ENCODE results near the gene KIF26B.

KIF26B gene

GRCh38 chr1:245571815-245572294 is 417.1 kb downstream of the KIF26B start:
- no peaks in the 10 kb centered on the region for H3K36me3 ChIP-seq
- H3K9me3 ChIP-seq (ENCODE audit: severe bottlenecking): no peaks in the 10 kb centered on the region
- H3K27ac ChIP-seq: no peak overlapping the region; the same call in 1 of the 2 replicates
- DNase-seq: peak; percentile 35
- no peaks in the 10 kb centered on the region for H3K27me3 ChIP-seq (ENCODE audit: insufficient read depth, low read depth, severe bottlenecking)
- H3K4me3 ChIP-seq (ENCODE audit: low read depth, low read length): no peak overlapping the region
- TF ChIP-seq CTCF (IDR thresholded peaks at IDR 0.05; ENCODE audit: low read depth, low read length): no peak

GRCh38 chr1:245572709-245573108 is 417.9 kb downstream of the KIF26B start:
- no peak for TF ChIP-seq CTCF (IDR thresholded peaks at IDR 0.05; ENCODE audit: low read depth, low read length)
- no peak for DNase-seq
- H3K27ac ChIP-seq: no peak overlapping the region
- no peaks in the 10 kb centered on the region for H3K36me3 ChIP-seq
- no peaks in the 10 kb centered on the region for H3K27me3 ChIP-seq (ENCODE audit: insufficient read depth, low read depth, severe bottlenecking)
- H3K9me3 ChIP-seq (ENCODE audit: severe bottlenecking): no peaks in the 10 kb centered on the region
- H3K4me3 ChIP-seq (ENCODE audit: low read depth, low read length): no peak overlapping the region

GRCh38 chr1:245575710-245576109 is 420.9 kb downstream of the KIF26B start:
- no peak overlapping the region for H3K27ac ChIP-seq
- DNase-seq: no peak
- no peaks in the 10 kb centered on the region for H3K36me3 ChIP-seq
- TF ChIP-seq CTCF (IDR thresholded peaks at IDR 0.05; ENCODE audit: low read depth, low read length): no peak
- H3K27me3 ChIP-seq (ENCODE audit: insufficient read depth, low read depth, severe bottlenecking): peaks cover 6% of the 10 kb centered on the region
- no peaks in the 10 kb centered on the region for H3K9me3 ChIP-seq (ENCODE audit: severe bottlenecking)
- no peak overlapping the region for H3K4me3 ChIP-seq (ENCODE audit: low read depth, low read length)

GRCh38 chr1:245576323-245576722 is 421.5 kb downstream of the KIF26B start:
- H3K9me3 ChIP-seq (ENCODE audit: severe bottlenecking): no peaks in the 10 kb centered on the region
- H3K27me3 ChIP-seq (ENCODE audit: insufficient read depth, low read depth, severe bottlenecking): peaks cover 6% of the 10 kb centered on the region
- H3K27ac ChIP-seq: no peak overlapping the region
- DNase-seq: no peak
- H3K36me3 ChIP-seq: no peaks in the 10 kb centered on the region
- H3K4me3 ChIP-seq (ENCODE audit: low read depth, low read length): no peak overlapping the region
- no peak for TF ChIP-seq CTCF (IDR thresholded peaks at IDR 0.05; ENCODE audit: low read depth, low read length)

GRCh38 chr1:245577191-245578157 is 422.7 kb downstream of the KIF26B start:
- no peak for DNase-seq
- no peaks in the 10 kb centered on the region for H3K9me3 ChIP-seq (ENCODE audit: severe bottlenecking)
- H3K4me3 ChIP-seq (ENCODE audit: low read depth, low read length): no peak overlapping the region
- H3K27me3 ChIP-seq (ENCODE audit: insufficient read depth, low read depth, severe bottlenecking): peaks cover 6% of the 10 kb centered on the region
- H3K27ac ChIP-seq: no peak overlapping the region
- no peak for TF ChIP-seq CTCF (IDR thresholded peaks at IDR 0.05; ENCODE audit: low read depth, low read length)
- H3K36me3 ChIP-seq: no peaks in the 10 kb centered on the region

Measured in WERI-Rb-1 (cell line).